K562 (cell line): ENCODE results near the gene RNF187. TPM values are rescaled to one million over a fixed set of nuclear protein-coding genes. Genes with fewer than 3 reads are reported as not detected.

Experiments
- ARID2 ChIP-seq: fragments of 450-650 bp; IDR thresholded peaks from 2 replicates; pipeline ENCODE4 v1.6.1; 2017; ENCODE audit warnings: antibody characterized with exemption, mild to moderate bottlenecking
- ATF4 ChIP-seq: fragments of 450-650 bp; formaldehyde crosslinking; IDR thresholded peaks from 2 replicates; pipeline ENCODE4 v1.4.0; 2022; ENCODE audit warnings: mild to moderate bottlenecking, moderate library complexity
- BCL6 ChIP-seq: fragments of 250-450 bp; sonication (Bioruptor Pico); IDR thresholded peaks from 2 replicates; pipeline ENCODE4 v1.4.0; 2020
- BHLHE40 ChIP-seq: IDR thresholded peaks from 2 replicates; pipeline ENCODE4 v1.6.1; 2011; ENCODE audit warnings: low read length, improper control_type of control experiment
- E2F1 ChIP-seq: sonication (generic); formaldehyde crosslinking; IDR thresholded peaks from 2 replicates; pipeline ENCODE4 v1.8.1; 2023; ENCODE audit warnings: mild to moderate bottlenecking, missing genetic modification reagents, moderate library complexity
- FUS ChIP-seq: fragments of 200-400 bp; formaldehyde crosslinking; optimal IDR thresholded peaks from 2 replicates; pipeline ENCODE3; 2017; ENCODE audit warnings: low read depth, low read length
- GATAD2B ChIP-seq: fragments of 450-650 bp; IDR thresholded peaks from 2 replicates; pipeline ENCODE4 v1.6.1; 2017; ENCODE audit warnings: mild to moderate bottlenecking, borderline replicate concordance
- HDAC1 ChIP-seq, 2 experiments: fragments of 450-650 bp; IDR thresholded peaks; 2 replicates each; pipeline ENCODE4 v1.6.1; 2016 to 2017; ENCODE audit warnings: inconsistent platforms in 1 of 2, mild to moderate bottlenecking in 1 of 2, moderate library complexity in 1 of 2
- LARP7 ChIP-seq: fragments of 450-650 bp; IDR thresholded peaks from 2 replicates; pipeline ENCODE4 v1.6.1; 2016
- MITF ChIP-seq: IDR thresholded peaks from 2 replicates; pipeline ENCODE4 v1.6.1; 2014; ENCODE audit warnings: antibody characterized with exemption
- MYNN ChIP-seq, 2 experiments: sonication (generic); formaldehyde crosslinking in 1 of 2; IDR thresholded peaks; 2 replicates each; pipeline versions ENCODE4 v1.5.0 to v1.6.1; 2016 to 2020; ENCODE audit warnings: antibody characterized with exemption in 1 of 2, missing genetic modification reagents in 1 of 2
- RAD51 ChIP-seq: fragments of 450-650 bp; IDR thresholded peaks from 2 replicates; pipeline ENCODE4 v1.7.1; 2016; ENCODE audit warnings: low read depth, mild to moderate bottlenecking, borderline replicate concordance
- SAP30 ChIP-seq: fragments of 200-600 bp; sonication (generic); IDR thresholded peaks from 2 replicates; pipeline ENCODE4 v1.6.1; 2012; ENCODE audit warnings: borderline replicate concordance, low read depth, mild to moderate bottlenecking, moderate library complexity, low read length, control low read depth, inconsistent platforms; ENCODE audit not compliant: insufficient read depth, poor library complexity, severe bottlenecking
- SMARCA4 ChIP-seq: fragments of 450-650 bp; IDR thresholded peaks from 2 replicates; pipeline ENCODE4 v1.6.1; 2016
- TOE1 ChIP-seq, 2 experiments: fragments of 450-650 bp in 1 of 2; sonication (generic) in 1 of 2; formaldehyde crosslinking in 1 of 2; IDR thresholded peaks; 2 replicates each; pipeline versions ENCODE4 v1.7.1 to v1.8.0; 2016 to 2022; ENCODE audit warnings: borderline replicate concordance in 2 of 2, mild to moderate bottlenecking in 2 of 2, antibody characterized with exemption in 1 of 2, inconsistent platforms in 1 of 2, low read depth in 1 of 2, missing genetic modification reagents in 1 of 2, moderate library complexity in 1 of 2
- ZBTB1 ChIP-seq: sonication (generic); formaldehyde crosslinking; IDR thresholded peaks from 2 replicates; pipeline ENCODE4 v1.8.1; 2023; ENCODE audit warnings: missing genetic modification reagents, low read depth, mild to moderate bottlenecking, borderline replicate concordance
- ZFP1 ChIP-seq: fragments of 450-650 bp; formaldehyde crosslinking; IDR thresholded peaks from 2 replicates; pipeline ENCODE4 v1.4.0; 2020; ENCODE audit warnings: mild to moderate bottlenecking, mixed read lengths
- ZFP30 ChIP-seq: fragments of 250-450 bp; sonication (Bioruptor Pico); IDR thresholded peaks from 2 replicates; pipeline ENCODE4 v1.8.0; 2022; ENCODE audit warnings: moderate library complexity, mild to moderate bottlenecking, inconsistent platforms, borderline replicate concordance
- ZNF253 ChIP-seq: fragments of 250-450 bp; sonication (Bioruptor Pico); conservative IDR thresholded peaks from 2 replicates; pipeline ENCODE4 v1.6.1; 2021; ENCODE audit warnings: mild to moderate bottlenecking
- ZNF277 ChIP-seq: fragments of 250-450 bp; sonication (Bioruptor Pico); IDR thresholded peaks from 2 replicates; pipeline ENCODE4 v1.8.0; 2022; ENCODE audit warnings: inconsistent platforms, mild to moderate bottlenecking, moderate library complexity, borderline replicate concordance
- ZNF316 ChIP-seq: fragments of 450-650 bp; IDR thresholded peaks from 2 replicates; pipeline ENCODE4 v1.6.1; 2016
- ZNF354B ChIP-seq: fragments of 250-450 bp; sonication (Bioruptor Pico); IDR thresholded peaks from 2 replicates; pipeline ENCODE4 v1.4.0; 2020
- ZNF507 ChIP-seq: conservative IDR thresholded peaks from 2 replicates; pipeline ENCODE4 v1.6.1; 2017; ENCODE audit warnings: missing genetic modification characterization, missing compliant biosample characterization
- ZNF696 ChIP-seq: fragments of 250-450 bp; sonication (Bioruptor Pico); conservative IDR thresholded peaks from 2 replicates; pipeline ENCODE4 v1.4.0; 2020; ENCODE audit warnings: mild to moderate bottlenecking, moderate library complexity
- polyA plus RNA-seq, 8 experiments: library from polyadenylated mRNA; depleted of rRNA in 4 of 8; stranded (reverse) in 5 of 8; unstranded in 3 of 8; fragments of >200 nt; fragmentation: Nextera tagmentation in 2 of 8; fragmentation: Illumina TruSeq in 1 of 8; extraction: Ambion mirVana in 2 of 8; extraction: Trizol in 1 of 8; gene quantifications; 2 replicates each; pipeline versions ENCODE4 v1.2.1 to v1.2.3, GENCODE V29; 2011 to 2014; ENCODE audit warnings: inconsistent platforms in 1 of 8, missing spikeins in 1 of 8
- total RNA-seq, 7 experiments: library from RNA; depleted of rRNA in 6 of 7; stranded (reverse); fragments of >200 nt in 6 of 7; fragmentation: Illumina TruSeq in 2 of 7; extraction: Trizol in 2 of 7; gene quantifications; 2 replicates each; pipeline versions ENCODE4 v1.2.1 to v1.2.3, GENCODE V29; 2011 to 2021; ENCODE audit warnings: low replicate concordance in 1 of 7

RNF187 gene
- total and polyA plus RNA-seq, 9 of the 15 experiments (the other 6 are each of a cell fraction or from before 2014, with no cell fraction given): 2.3 to 119 (median 41.9) TPM

GRCh38 chr1:228500901-228501871 lies 14.0 kb downstream of the RNF187 start (continued):
- TF ChIP-seq ZFP30 (no peak), SAP30 (no peak), BHLHE40 (peak; percentile 65; the same call in 1 of the 2 replicates), SMARCA4 (peak; percentile 32; the same call in 1 of the 2 replicates), TOE1 (IDR thresholded peaks at IDR 0.05; ENCODE audit: borderline replicate concordance) (no peak), TOE1 (CRISPR knock-in tag; IDR thresholded peaks at IDR 0.05; ENCODE audit: borderline replicate concordance, low read depth) (no peak), ZNF277 (CRISPR knock-in tag) (no peak), GATAD2B (no peak), BCL6 (no peak), ZNF507 (no peak), FUS (no peak), ZNF354B (CRISPR knock-in tag) (no peak), HDAC1 (IDR thresholded peaks at IDR 0.05) (no peak), ZFP1 (CRISPR knock-in tag) (no peak; the same call in 1 of the 2 replicates), MYNN (IDR thresholded peaks at IDR 0.05) (peak; percentile 52; the same call in 1 of the 2 replicates), MYNN (CRISPR knock-in tag; IDR thresholded peaks at IDR 0.05) (no peak), MITF (no peak), LARP7 (no peak), RAD51 (no peak), ZNF696 (no peak), E2F1 (no peak), ZBTB1 (CRISPR knock-in tag) (no peak), ARID2 (no peak), ZNF253 (CRISPR knock-in tag) (no peak), ZNF316 (no peak), ATF4 (CRISPR knock-in tag) (no peak)
